Activated naive CD8-positive, alpha-beta T cell treated with anti-CD3 and anti-CD28 coated beads, Interleukin-2, amount 10 ng/mL, durations not matched to agents 7 days and 5 days (primary cell): ENCODE data around the gene GLIPR1. TPM values are rescaled to one million over a fixed set of nuclear protein-coding genes. Genes with fewer than 3 reads are reported as not detected.

Experiments
- ATAC-seq: fragments of 150-1000 bp; cut with Tn5 transposase; one replicate; pipeline ENCODE4 v1.10.0; 2021; ENCODE audit warnings: low read depth, moderate library complexity
- POLR2A ChIA-PET: fragments of 350-600 bp; sonication (Branson Sonifier 250); formaldehyde crosslinking; loops from one replicate; lab custom pipeline; 2021; ENCODE audit warnings: antibody characterized with exemption; lab: Charles Lee
- DNase-seq: peaks from one replicate; pipeline ENCODE4 v3.0.0; 2021
- H3K27ac Mint-ChIP-seq: one replicate; pipeline ENCODE4 v1.8.0; 2022; ENCODE audit warnings: mild to moderate bottlenecking, mixed read lengths
- H3K27me3 Mint-ChIP-seq: one replicate; pipeline ENCODE4 v1.8.0; 2022; ENCODE audit warnings: mild to moderate bottlenecking, moderate library complexity, mixed read lengths
- H3K36me3 Mint-ChIP-seq: one replicate; pipeline ENCODE4 v1.8.0; 2021; ENCODE audit warnings: mild to moderate bottlenecking, mixed read lengths
- H3K4me1 Mint-ChIP-seq: one replicate; pipeline ENCODE4 v1.8.0; 2021; ENCODE audit warnings: mixed read lengths
- H3K4me3 Mint-ChIP-seq: one replicate; pipeline ENCODE4 v1.8.0; 2022; ENCODE audit warnings: mild to moderate bottlenecking, moderate library complexity, mixed read lengths
- H3K9me3 Mint-ChIP-seq: one replicate; pipeline ENCODE4 v1.8.0; 2021; ENCODE audit warnings: mixed read lengths
- total RNA-seq, 2 experiments: library from RNA; stranded (reverse); gene quantifications; one replicate each; pipeline ENCODE4 v1.2.3, GENCODE V29; 2021

Gene GLIPR1
- total RNA-seq, 2 experiments from 2014 or later, result 57.9 to 63.3 TPM

DNA sequence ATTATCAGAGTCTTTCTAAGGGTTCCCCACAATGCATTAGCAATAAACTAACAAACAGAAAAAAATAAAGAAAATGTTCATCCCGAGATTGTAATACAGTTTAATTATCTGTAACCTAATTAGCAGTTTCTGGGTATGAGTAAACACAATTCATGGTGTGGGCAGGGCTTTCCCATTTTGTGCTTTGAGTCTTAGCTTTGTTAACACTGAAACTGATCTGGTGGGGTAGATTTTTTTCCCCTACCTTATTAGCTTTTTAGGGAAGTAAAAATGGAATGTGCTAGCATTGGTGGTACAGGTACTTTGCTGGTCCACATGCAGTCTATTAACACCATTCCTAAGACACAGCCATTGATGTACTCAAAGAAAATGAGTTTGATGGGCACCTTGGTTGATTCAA, 49.3 kb downstream of the GLIPR1 start:
- ATAC-seq (no peak), DNase-seq (no peak)
- Mint-ChIP-seq H3K9me3 (no peaks in the 10 kb centered on the region), H3K4me1 (peaks cover 7% of the 10 kb centered on the region), H3K27me3 (peaks cover 26% of the 10 kb centered on the region), H3K27ac (no peak overlapping the region), H3K36me3 (no peaks in the 10 kb centered on the region), H3K4me3 (no peak overlapping the region)
- POLR2A ChIA-PET, result no interaction called here

DNA sequence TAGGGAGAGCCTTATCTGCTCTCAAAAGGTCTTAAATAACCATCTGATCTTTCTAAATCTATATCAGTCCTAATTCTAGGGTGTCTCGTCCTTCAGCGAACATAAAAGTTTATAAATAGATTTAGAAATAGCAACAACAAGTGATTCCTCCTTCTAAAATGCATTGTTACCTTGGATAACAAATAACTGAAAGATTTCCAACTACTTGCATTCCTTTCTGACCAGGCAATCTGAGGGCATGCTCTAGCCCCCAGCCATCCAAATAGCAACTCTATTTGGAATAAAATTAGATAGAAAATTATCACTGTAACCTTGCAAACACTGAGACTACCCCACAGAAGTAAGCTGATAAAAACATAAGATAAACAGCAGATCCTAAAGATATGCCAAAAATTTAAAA, 52.7 kb downstream of the GLIPR1 start:
- no peaks in the 10 kb centered on the region for H3K36me3 Mint-ChIP-seq
- POLR2A ChIA-PET, result no interaction called here
- H3K4me3 Mint-ChIP-seq, result no peak overlapping the region

DNA sequence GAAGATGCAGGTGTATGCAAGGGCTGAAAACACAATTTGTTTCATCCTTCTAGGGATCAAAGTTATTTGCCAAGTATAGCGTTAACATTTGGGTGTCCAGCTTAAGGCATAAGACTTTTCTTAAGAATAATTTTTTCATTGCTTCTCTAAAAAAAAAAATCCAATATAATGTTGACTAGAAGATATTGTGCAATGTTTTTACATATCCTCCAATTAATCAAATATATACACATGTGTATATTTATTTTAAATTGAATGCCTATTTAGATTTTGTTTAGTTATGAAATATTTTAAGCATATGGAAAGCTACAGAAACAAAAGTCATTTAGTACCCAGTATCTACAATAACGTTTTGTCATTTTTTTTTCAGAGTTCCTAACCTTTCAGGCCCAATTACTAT, 59.3 kb downstream of the GLIPR1 start:
- POLR2A ChIA-PET, result no interaction called here
- no peak for ATAC-seq

More for the DNA sequence above, 52.7 kb downstream of the GLIPR1 start:
- Mint-ChIP-seq H3K27me3 (peaks cover 18% of the 10 kb centered on the region), H3K27ac (no peak overlapping the region), H3K4me1 (peaks cover 2% of the 10 kb centered on the region), H3K9me3 (no peaks in the 10 kb centered on the region)
- ATAC-seq (no peak), DNase-seq (no peak)

DNA sequence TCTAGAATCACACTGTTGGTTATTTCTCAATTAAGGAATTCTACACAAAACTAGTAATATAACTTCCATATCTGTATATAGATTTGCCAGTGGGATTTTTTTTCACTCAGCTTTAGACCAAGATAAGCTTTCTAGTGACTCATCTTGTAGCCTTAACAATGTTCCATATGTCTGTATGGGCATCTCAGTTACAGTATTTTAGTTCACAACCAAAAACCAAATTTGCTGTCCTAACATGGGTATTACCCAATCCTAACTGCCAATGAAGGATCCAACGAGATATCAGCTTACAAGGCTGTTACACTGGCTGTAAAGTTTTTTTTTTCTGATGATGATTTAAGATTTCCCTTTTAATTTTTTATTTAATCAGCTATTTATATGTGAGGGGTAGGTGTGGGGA, 62.4 kb downstream of the GLIPR1 start:
- POLR2A ChIA-PET, result no interaction called here
- no peaks in the 10 kb centered on the region for H3K9me3 Mint-ChIP-seq
- DNase-seq, result no peak
- ATAC-seq, result no peak
- peaks cover 59% of the 10 kb centered on the region for H3K27me3 Mint-ChIP-seq
- no peak overlapping the region for H3K27ac Mint-ChIP-seq
- no peak overlapping the region for H3K4me3 Mint-ChIP-seq
- H3K36me3 Mint-ChIP-seq, result no peaks in the 10 kb centered on the region
- H3K4me1 Mint-ChIP-seq, result no peaks in the 10 kb centered on the region

More for the DNA sequence above, 59.3 kb downstream of the GLIPR1 start:
- H3K27me3 Mint-ChIP-seq, result peaks cover 47% of the 10 kb centered on the region
- DNase-seq, result no peak
- H3K4me3 Mint-ChIP-seq, result no peak overlapping the region
- no peak overlapping the region for H3K27ac Mint-ChIP-seq
- H3K9me3 Mint-ChIP-seq, result no peaks in the 10 kb centered on the region
- H3K36me3 Mint-ChIP-seq, result no peaks in the 10 kb centered on the region
- H3K4me1 Mint-ChIP-seq, result peaks cover 2% of the 10 kb centered on the region

DNA sequence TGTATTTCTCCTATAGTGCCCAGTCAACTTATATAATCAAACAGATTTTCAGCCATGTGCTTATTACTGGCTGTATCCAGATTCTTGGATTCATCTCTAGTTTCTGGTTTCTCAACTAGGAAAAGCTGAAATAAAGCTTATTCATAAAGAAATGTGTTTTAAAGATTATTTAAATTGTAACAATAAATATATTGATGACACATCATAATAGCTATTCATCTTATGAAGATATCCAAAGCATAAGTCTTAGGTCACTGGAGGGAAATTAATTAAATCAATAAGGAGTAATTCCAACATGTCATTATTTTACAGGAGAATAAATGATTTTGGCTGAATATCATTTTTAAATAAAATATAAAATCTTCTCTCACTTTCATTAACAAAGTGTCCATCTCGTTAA, 63.0 kb downstream of the GLIPR1 start:
- H3K4me1 Mint-ChIP-seq, result no peaks in the 10 kb centered on the region
- no peak overlapping the region for H3K4me3 Mint-ChIP-seq
- ATAC-seq, result no peak
- POLR2A ChIA-PET, result no interaction called here
- no peaks in the 10 kb centered on the region for H3K9me3 Mint-ChIP-seq
- no peak overlapping the region for H3K27ac Mint-ChIP-seq
- H3K36me3 Mint-ChIP-seq, result no peaks in the 10 kb centered on the region
- DNase-seq, result no peak
- peaks cover 63% of the 10 kb centered on the region for H3K27me3 Mint-ChIP-seq

DNA sequence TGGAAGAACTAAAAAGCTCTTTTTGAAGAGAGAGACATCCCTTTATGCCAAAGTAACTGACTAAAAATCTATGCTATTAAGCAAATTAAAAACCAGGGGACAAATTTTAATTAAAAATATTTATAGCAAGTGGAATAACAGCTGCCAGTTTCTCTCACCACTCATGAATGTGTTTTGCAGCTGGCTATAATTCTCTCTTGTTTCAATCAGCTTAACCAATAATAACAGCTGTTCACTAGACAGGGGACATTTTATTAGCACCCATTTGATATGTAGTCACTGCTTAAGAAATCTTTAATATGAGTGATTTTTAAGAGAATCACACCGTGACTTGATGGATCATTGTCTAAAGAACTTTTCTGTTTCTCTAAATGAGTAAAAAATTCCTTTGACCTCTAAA, 65.1 kb downstream of the GLIPR1 start:
- no peak overlapping the region for H3K4me3 Mint-ChIP-seq
- no peaks in the 10 kb centered on the region for H3K36me3 Mint-ChIP-seq
- no peaks in the 10 kb centered on the region for H3K9me3 Mint-ChIP-seq
- ATAC-seq (no peak), DNase-seq (no peak)
- POLR2A ChIA-PET, result no interaction called here
- H3K4me1 Mint-ChIP-seq, result no peaks in the 10 kb centered on the region
- H3K27ac Mint-ChIP-seq, result no peak overlapping the region
- peaks cover 64% of the 10 kb centered on the region for H3K27me3 Mint-ChIP-seq

DNA sequence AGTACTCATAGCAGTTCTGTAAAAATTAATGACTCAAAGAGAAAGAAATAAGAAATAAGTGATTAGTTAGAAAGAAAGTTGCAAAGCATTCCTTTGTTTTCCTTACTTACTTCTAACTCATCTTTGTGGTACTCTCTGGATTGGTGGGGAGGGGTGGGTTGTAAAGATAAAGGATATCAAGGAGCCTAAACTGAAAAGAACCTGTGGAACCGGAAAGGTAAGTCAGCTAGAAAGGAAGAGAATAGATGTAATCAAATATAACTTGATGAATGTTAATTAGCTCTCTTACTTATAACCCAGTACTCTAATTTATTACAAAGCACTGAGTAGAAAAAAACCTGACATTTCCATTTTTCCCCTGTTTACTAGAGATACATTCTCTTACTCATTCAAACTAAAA, 68.3 kb downstream of the GLIPR1 start:
- peaks cover 52% of the 10 kb centered on the region for H3K27me3 Mint-ChIP-seq
- ATAC-seq (no peak), DNase-seq (no peak)
- no peak overlapping the region for H3K4me3 Mint-ChIP-seq
- H3K9me3 Mint-ChIP-seq, result no peaks in the 10 kb centered on the region
- H3K27ac Mint-ChIP-seq, result no peak overlapping the region
- no peaks in the 10 kb centered on the region for H3K36me3 Mint-ChIP-seq
- H3K4me1 Mint-ChIP-seq, result no peaks in the 10 kb centered on the region
- POLR2A ChIA-PET, result no interaction called here

DNA sequence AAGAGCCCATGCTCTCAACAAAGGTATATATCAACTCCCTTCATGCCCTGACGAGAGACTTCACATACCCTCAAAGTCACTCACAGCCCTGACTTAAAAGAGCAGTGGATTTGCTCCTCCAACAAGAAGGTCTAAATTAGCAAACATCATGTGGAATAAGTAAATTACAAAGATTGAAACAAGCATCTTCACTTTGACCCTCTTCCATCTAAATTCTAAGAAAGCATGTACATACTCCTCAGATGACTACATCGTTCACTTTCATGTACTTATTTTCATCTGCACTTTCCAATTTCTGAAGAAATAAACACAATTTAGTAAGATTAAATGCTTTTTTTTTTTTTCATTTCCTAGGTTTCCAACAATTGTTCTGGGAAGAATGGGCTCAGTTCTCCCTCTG, 69.4 kb downstream of the GLIPR1 start:
- POLR2A ChIA-PET, result no interaction called here
- H3K9me3 Mint-ChIP-seq, result no peaks in the 10 kb centered on the region
- no peaks in the 10 kb centered on the region for H3K4me1 Mint-ChIP-seq
- H3K36me3 Mint-ChIP-seq, result no peaks in the 10 kb centered on the region
- peaks cover 54% of the 10 kb centered on the region for H3K27me3 Mint-ChIP-seq
- H3K4me3 Mint-ChIP-seq, result no peak overlapping the region
- H3K27ac Mint-ChIP-seq, result no peak overlapping the region
- DNase-seq (no peak), ATAC-seq (no peak)

DNA sequence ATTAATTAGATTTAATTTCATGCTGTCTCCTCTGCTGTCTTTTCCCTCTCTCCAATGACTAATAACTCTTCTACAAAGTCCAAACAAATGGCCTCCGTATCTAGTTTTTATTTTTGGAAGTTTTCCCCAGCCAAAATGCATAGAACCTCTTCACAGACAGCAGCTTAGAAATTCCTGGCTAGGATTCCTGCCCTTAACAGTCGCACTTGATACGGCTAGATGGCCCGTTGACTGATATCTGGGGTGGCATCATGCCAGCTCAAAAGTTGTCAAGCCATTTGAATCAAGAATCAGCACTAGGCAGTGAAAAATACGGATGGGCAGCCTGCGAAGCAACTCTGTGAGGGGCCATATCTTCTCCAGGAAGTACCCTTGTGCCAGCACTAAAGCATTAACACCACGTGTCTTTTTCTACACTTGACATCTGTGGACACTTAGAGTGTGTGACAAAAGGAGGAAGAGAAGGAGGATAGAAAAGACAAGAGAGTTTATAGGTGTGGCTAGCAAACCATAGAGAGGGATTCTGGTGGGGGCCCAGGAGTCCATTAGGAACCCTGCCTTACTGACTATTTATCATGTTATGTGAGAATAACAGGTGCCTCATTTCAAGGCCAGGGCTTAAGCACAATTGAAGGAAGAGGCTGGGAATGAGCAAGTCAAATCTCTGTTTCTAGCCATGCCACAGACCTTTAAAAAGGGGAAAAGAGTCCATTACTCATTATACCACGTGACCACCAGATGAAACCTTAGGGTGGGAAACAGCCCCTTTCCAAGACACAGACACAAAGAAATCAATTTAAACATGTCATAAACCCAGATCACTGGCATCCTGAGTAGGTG, 70.1 kb downstream of the GLIPR1 start:
- POLR2A ChIA-PET, result no interaction called here
- H3K27me3 Mint-ChIP-seq, result peaks cover 50% of the 10 kb centered on the region
- H3K36me3 Mint-ChIP-seq, result no peaks in the 10 kb centered on the region
- no peak overlapping the region for H3K4me3 Mint-ChIP-seq
- no peak for ATAC-seq
- no peaks in the 10 kb centered on the region for H3K9me3 Mint-ChIP-seq
- H3K4me1 Mint-ChIP-seq, result no peaks in the 10 kb centered on the region
- no peak for DNase-seq
- no peak overlapping the region for H3K27ac Mint-ChIP-seq

DNA sequence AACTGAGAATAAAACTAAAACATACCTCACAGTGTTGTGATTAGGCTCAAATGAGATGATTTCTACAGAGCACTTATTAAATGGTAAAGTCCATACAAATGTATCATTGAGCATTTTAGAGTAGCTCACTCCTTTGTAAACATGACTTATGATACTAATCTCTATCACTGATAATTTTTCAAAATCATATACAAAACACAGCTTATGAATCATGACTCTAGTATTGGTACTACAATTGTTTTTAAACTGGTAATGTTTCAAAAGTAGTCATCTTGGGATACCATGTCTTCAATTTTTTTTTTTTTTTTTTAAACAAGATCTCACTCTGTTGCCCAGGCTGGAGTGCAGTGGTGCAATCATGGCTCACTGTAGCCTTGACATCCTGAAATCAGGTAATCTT, 70.9 kb downstream of the GLIPR1 start:
- Mint-ChIP-seq H3K4me3 (no peak overlapping the region), H3K4me1 (no peaks in the 10 kb centered on the region), H3K36me3 (no peaks in the 10 kb centered on the region), H3K27me3 (peaks cover 45% of the 10 kb centered on the region), H3K27ac (no peak overlapping the region), H3K9me3 (no peaks in the 10 kb centered on the region)
- POLR2A ChIA-PET, result no interaction called here
- DNase-seq, result no peak
- no peak for ATAC-seq

DNA sequence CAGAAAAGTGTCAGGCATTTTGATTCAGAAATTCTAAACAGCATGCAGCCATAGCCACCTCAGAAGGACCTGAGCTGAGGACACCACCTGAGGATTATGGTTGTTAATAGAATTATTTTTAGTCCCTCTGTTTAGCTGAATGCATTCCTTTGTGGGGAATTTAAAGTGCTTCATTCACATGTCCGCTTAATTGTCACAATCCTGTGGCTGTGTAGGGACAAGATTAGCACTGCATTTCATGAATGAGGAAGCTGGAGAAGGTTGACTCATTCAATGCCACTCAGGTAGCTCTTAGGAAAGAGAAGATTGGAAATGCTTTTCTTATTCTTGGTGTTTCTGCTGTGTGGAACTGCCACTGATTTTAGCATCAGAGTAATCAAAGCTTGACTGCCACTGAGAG, 72.8 kb downstream of the GLIPR1 start:
- Mint-ChIP-seq H3K27ac (no peak overlapping the region), H3K9me3 (no peaks in the 10 kb centered on the region), H3K36me3 (no peaks in the 10 kb centered on the region), H3K4me3 (no peak overlapping the region), H3K27me3 (peaks cover 46% of the 10 kb centered on the region), H3K4me1 (no peaks in the 10 kb centered on the region)
- no peak for DNase-seq
- POLR2A ChIA-PET, result no interaction called here
- ATAC-seq, result no peak

Other genes with a start within 250 kb of the GLIPR1 start
- 1 to 10 TPM; 9.4 to 9.9 TPM for gene CAPS2, start 150.4 kb upstream of the GLIPR1 start, total RNA-seq
- not detected for gene GLIPR1L1, start 146.1 kb upstream of the GLIPR1 start, total RNA-seq
- gene GLIPR1L2, start 89.7 kb upstream of the GLIPR1 start, total RNA-seq, result under 1 TPM in 1 of 2 experiments, not detected in 1; 0.28 TPM
- 10 to 100 TPM; 59.1 to 70.6 TPM for gene KRR1, start 30.9 kb downstream of the GLIPR1 start, total RNA-seq